Upper lobe of left lung (tissue), 4 donors: ENCODE measurements around the gene CFAP206.

ENCODE experiments used
- EP300 ChIP-seq, 4 donors: sonication (generic); formaldehyde crosslinking; IDR thresholded peaks; one replicate each; pipeline ENCODE4 v1.5.1; 2017; ENCODE audit warnings: antibody characterized with exemption in 4 of 4, control low read depth in 2 of 4
- POLR2A ChIP-seq, 4 donors: fragments of 450-650 bp; IDR thresholded peaks; one replicate each; pipeline ENCODE4 v1.5.1; 2016 to 2017; ENCODE audit warnings: antibody characterized with exemption in 4 of 4, mild to moderate bottlenecking in 2 of 4
- POLR2AphosphoS5 ChIP-seq, 2 donors: sonication (generic); formaldehyde crosslinking; IDR thresholded peaks; one replicate each; pipeline ENCODE4 v1.5.1; 2017; ENCODE audit warnings: antibody characterized with exemption in 2 of 2
- TF ChIP-seq, protein P1 (sequence below), 6 experiments: fragments of 450-650 bp in 4 of 6; fragments of 200-600 bp in 2 of 6; sonication (generic) in 2 of 6; IDR thresholded peaks; one replicate each; pipeline ENCODE4 v1.5.1; 2016 to 2019; ENCODE audit warnings: antibody characterized with exemption in 6 of 6

GRCh38 chr6:87421576-87421975 lies 13.8 kb downstream of the CFAP206 start:
- TF ChIP-seq, protein P1, sequence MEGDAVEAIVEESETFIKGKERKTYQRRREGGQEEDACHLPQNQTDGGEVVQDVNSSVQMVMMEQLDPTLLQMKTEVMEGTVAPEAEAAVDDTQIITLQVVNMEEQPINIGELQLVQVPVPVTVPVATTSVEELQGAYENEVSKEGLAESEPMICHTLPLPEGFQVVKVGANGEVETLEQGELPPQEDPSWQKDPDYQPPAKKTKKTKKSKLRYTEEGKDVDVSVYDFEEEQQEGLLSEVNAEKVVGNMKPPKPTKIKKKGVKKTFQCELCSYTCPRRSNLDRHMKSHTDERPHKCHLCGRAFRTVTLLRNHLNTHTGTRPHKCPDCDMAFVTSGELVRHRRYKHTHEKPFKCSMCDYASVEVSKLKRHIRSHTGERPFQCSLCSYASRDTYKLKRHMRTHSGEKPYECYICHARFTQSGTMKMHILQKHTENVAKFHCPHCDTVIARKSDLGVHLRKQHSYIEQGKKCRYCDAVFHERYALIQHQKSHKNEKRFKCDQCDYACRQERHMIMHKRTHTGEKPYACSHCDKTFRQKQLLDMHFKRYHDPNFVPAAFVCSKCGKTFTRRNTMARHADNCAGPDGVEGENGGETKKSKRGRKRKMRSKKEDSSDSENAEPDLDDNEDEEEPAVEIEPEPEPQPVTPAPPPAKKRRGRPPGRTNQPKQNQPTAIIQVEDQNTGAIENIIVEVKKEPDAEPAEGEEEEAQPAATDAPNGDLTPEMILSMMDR (IDR thresholded peaks at IDR 0.05) = no peak
- TF ChIP-seq POLR2A (IDR thresholded peaks at IDR 0.05) (no peak), POLR2AphosphoS5 (IDR thresholded peaks at IDR 0.05) (no peak), EP300 (IDR thresholded peaks at IDR 0.05) (no peak)
